Parathyroid adenoma (tissue), 2 donors: Measurements from ENCODE around the gene EID3.
"Not testable (repeated sequence)": the region's sequence is repeated elsewhere in the genome, so short reads cannot be mapped to it uniquely, and the experiment has no call there.

Source experiments
- H2AFZ ChIP-seq: fragments of 300-600 bp; sonication (generic); one replicate; pipeline ENCODE4 v1.7.0; 2017; ENCODE audit warnings: antibody characterized with exemption, mild to moderate bottlenecking
- H3K27ac ChIP-seq: fragments of 300-600 bp; sonication (generic); one replicate; pipeline ENCODE4 v1.7.0; 2017
- H3K27me3 ChIP-seq: fragments of 300-600 bp; sonication (generic); one replicate; pipeline ENCODE4 v1.7.0; 2017; ENCODE audit warnings: low read length; ENCODE audit not compliant: control insufficient read depth, insufficient read depth
- H3K36me3 ChIP-seq: fragments of 300-600 bp; sonication (generic); one replicate; pipeline ENCODE4 v1.7.0; 2017; ENCODE audit warnings: low read length; ENCODE audit not compliant: control insufficient read depth, insufficient read depth
- H3K4me1 ChIP-seq: fragments of 300-600 bp; sonication (generic); one replicate; pipeline ENCODE4 v1.7.0; 2017; ENCODE audit warnings: control low read depth
- H3K4me2 ChIP-seq: fragments of 300-600 bp; sonication (generic); one replicate; pipeline ENCODE4 v1.7.0; 2017; ENCODE audit warnings: low read length
- H3K4me3 ChIP-seq: fragments of 300-600 bp; sonication (generic); one replicate; pipeline ENCODE4 v1.7.0; 2017; ENCODE audit warnings: low read depth, low read length
- H3K79me2 ChIP-seq: fragments of 300-600 bp; sonication (generic); one replicate; pipeline ENCODE4 v1.7.0; 2017; ENCODE audit warnings: control low read depth
- H3K9ac ChIP-seq: fragments of 300-600 bp; sonication (generic); one replicate; pipeline ENCODE4 v1.7.0; 2017; ENCODE audit warnings: mild to moderate bottlenecking
- H3K9me3 ChIP-seq: fragments of 300-600 bp; sonication (generic); one replicate; pipeline ENCODE4 v1.7.0; 2017; ENCODE audit warnings: low read length; ENCODE audit not compliant: control insufficient read depth
- CTCF ChIP-seq: fragments of 300-600 bp; sonication (generic); IDR thresholded peaks from one replicate; pipeline ENCODE4 v1.7.0; 2017; ENCODE audit warnings: antibody characterized with exemption, mild to moderate bottlenecking
- donor health status: primary hyperparathyroidism.

EID3 gene

GRCh38 chr12:104291867-104292524 is 11.5 kb upstream of the EID3 start:
- no peak overlapping the region for H3K4me3 ChIP-seq
- H3K4me1 ChIP-seq = no peaks in the 10 kb centered on the region
- peaks cover 38% of the 10 kb centered on the region for H3K79me2 ChIP-seq
- H3K27me3 ChIP-seq = no peaks in the 10 kb centered on the region
- H3K9ac ChIP-seq = no peak overlapping the region
- TF ChIP-seq CTCF = no peak
- H3K4me2 ChIP-seq = no peak overlapping the region
- no peak overlapping the region for H2AFZ ChIP-seq
- H3K36me3 ChIP-seq = no peaks in the 10 kb centered on the region
- no peak overlapping the region for H3K27ac ChIP-seq
- no peaks in the 10 kb centered on the region for H3K9me3 ChIP-seq

- Histone ChIP-seq H3K79me2 (peaks cover 38% of the 10 kb centered on the region), H3K36me3 (no peaks in the 10 kb centered on the region), H3K4me2 (no peak overlapping the region), H3K4me3 (no peak overlapping the region), H3K9me3 (no peaks in the 10 kb centered on the region), H3K9ac (no peak overlapping the region), H2AFZ (no peak overlapping the region), H3K27ac (no peak overlapping the region), H3K4me1 (no peaks in the 10 kb centered on the region), H3K27me3 (no peaks in the 10 kb centered on the region)
- TF ChIP-seq CTCF = no peak
Measured at GRCh38 chr12:104292872-104293794, 10.4 kb upstream of the EID3 start.

GRCh38 chr12:104294158-104294859 is 9.2 kb upstream of the EID3 start:
- H3K36me3 ChIP-seq, H3K9me3 ChIP-seq, H3K4me3 ChIP-seq, H3K27ac ChIP-seq, H3K4me1 ChIP-seq, H3K4me2 ChIP-seq, H3K9ac ChIP-seq, H3K27me3 ChIP-seq, H2AFZ ChIP-seq: not testable (repeated sequence)
- peaks cover 36% of the 10 kb centered on the region for H3K79me2 ChIP-seq

GRCh38 chr12:104294927-104295668 is 8.4 kb upstream of the EID3 start:
- H3K9ac ChIP-seq = no peak overlapping the region
- no peaks in the 10 kb centered on the region for H3K36me3 ChIP-seq
- no peak for TF ChIP-seq CTCF
- H3K4me1 ChIP-seq = no peaks in the 10 kb centered on the region
- H3K4me2 ChIP-seq = no peak overlapping the region
- H3K27me3 ChIP-seq = no peaks in the 10 kb centered on the region
- H3K27ac ChIP-seq = no peak overlapping the region
- no peaks in the 10 kb centered on the region for H3K9me3 ChIP-seq
- no peak overlapping the region for H2AFZ ChIP-seq
- H3K79me2 ChIP-seq = peaks cover 31% of the 10 kb centered on the region
- H3K4me3 ChIP-seq = no peak overlapping the region
